ENCODE data around the gene AJAP1. TPM values are rescaled to one million over a fixed set of nuclear protein-coding genes. Genes with fewer than 3 reads are reported as not detected.

The AJAP1 gene
- total RNA-seq, 4 donors from 2014 or later: 0.12 to 0.81 (median 0.32) TPM

DNA sequence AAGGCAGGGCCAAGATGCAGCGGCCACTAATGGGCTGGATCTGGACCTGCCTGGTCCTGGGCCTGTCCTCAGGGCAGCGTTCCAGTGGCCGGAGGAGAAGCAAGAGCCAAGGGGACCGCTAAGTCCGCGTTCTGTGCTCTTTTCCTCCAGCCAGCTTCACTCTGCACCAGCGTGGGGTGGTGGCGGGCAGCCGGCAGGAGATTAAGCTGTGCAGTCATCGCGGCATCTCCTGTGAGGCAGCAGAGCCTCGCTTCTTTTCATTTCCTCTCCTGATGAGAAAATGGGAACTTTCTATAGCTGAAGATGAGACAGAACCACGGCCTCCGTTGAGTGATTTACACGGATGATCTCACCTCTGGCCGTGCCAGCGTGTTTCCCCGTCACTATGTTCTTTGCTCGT, 43.4 kb downstream of the AJAP1 start:
- Histone ChIP-seq H3K4me1 (no peaks in the 10 kb centered on the region), H3K4me3 (no peak overlapping the region), H3K27ac (no peak overlapping the region), H3K36me3 (no peaks in the 10 kb centered on the region), H3K27me3 (peaks cover 68% of the 10 kb centered on the region), H3K9me3 (peaks cover 0 to 11% (median 0%) of the 10 kb centered on the region in 3 donors)
- no peak for ATAC-seq
- TF ChIP-seq EP300 (IDR thresholded peaks at IDR 0.05): no peak
- TF ChIP-seq, protein P1, sequence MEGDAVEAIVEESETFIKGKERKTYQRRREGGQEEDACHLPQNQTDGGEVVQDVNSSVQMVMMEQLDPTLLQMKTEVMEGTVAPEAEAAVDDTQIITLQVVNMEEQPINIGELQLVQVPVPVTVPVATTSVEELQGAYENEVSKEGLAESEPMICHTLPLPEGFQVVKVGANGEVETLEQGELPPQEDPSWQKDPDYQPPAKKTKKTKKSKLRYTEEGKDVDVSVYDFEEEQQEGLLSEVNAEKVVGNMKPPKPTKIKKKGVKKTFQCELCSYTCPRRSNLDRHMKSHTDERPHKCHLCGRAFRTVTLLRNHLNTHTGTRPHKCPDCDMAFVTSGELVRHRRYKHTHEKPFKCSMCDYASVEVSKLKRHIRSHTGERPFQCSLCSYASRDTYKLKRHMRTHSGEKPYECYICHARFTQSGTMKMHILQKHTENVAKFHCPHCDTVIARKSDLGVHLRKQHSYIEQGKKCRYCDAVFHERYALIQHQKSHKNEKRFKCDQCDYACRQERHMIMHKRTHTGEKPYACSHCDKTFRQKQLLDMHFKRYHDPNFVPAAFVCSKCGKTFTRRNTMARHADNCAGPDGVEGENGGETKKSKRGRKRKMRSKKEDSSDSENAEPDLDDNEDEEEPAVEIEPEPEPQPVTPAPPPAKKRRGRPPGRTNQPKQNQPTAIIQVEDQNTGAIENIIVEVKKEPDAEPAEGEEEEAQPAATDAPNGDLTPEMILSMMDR (IDR thresholded peaks at IDR 0.05): no peak
- no peak for TF ChIP-seq POLR2A (IDR thresholded peaks at IDR 0.05)
- no peak for TF ChIP-seq POLR2AphosphoS5 (IDR thresholded peaks at IDR 0.05)
- 79 to 100% methylated on average over 2 to 8 of the region's 19 CpGs for WGBS, 2 donors (ENCODE audit: low coverage in 1 of 2)

DNA sequence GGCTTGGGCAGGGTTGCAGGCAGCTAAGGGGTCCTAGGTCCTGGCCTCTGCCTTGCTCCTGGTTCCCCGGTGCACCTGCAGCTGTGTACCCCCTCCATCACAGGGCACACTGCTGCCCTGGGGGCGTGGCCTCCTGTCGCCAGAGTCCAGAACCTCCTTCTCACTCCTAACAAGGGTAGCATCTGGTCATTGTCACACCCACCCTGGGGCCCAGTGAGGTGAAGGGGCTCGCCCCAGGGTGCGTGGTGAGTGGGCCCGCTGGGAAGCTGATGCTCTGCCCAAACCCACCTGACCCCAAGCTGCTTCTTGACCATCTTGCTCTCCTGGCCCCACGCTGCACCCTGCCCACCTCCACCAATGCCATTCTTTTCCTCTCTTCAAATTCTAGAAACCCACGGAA, 44.5 kb downstream of the AJAP1 start:
- Histone ChIP-seq H3K4me1 (no peaks in the 10 kb centered on the region), H3K9me3 (peaks cover 0 to 11% (median 0%) of the 10 kb centered on the region in 3 donors), H3K27ac (no peak overlapping the region), H3K4me3 (no peak overlapping the region), H3K36me3 (no peaks in the 10 kb centered on the region), H3K27me3 (peaks cover 71% of the 10 kb centered on the region)
- TF ChIP-seq POLR2A (IDR thresholded peaks at IDR 0.05): no peak
- TF ChIP-seq POLR2AphosphoS5 (IDR thresholded peaks at IDR 0.05): no peak
- ATAC-seq: no peak
- WGBS, 2 donors (ENCODE audit: low coverage in 1 of 2): 81% methylated on average over 3 to 5 of the region's 8 CpGs

DNA sequence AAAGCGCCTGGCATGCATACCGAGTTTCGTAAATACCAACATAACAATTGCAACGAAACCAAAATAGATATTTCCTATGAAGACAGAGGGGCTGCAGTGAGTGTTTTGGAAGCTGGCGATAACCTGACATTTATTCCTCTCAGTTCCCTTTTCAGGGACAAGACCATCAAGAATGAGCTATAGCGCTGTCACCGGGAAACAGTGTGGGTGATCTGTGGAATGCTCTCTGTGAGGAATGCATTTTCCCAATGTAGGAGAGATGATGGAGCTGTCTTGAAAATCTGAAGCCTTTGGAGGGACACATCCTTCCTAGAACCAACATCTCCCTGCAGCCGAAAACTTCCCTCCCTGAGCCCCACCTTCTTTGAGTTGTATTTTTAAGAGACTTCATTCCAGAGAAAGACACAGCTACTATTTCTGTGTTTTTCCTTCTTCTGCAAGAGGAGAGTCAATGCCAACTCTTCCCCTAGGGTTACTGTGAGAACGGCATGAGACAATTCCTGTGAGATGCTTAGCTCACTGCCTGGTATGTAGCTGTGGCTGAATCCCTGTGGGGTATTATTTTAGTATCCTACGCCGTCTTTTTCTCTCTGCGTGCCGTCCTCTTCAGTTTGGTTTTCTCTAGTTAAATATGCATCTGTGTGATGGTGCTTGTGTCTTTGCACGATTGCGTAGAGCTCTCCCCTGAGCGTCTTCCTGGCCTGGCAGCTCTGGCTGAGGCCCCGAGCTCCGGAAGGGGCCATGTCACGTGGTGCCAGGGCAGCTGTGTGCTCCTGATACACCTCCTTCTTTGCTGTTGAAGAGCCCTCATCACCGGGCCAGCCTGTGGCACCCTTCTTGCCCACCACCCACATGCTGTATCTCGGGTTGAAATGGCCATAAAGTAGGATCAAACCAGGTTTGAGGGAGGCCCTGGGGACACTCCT, 45.2 kb downstream of the AJAP1 start:
- peaks cover 67% of the 10 kb centered on the region for H3K27me3 ChIP-seq
- H3K9me3 ChIP-seq: peaks cover 0 to 11% (median 0%) of the 10 kb centered on the region in 3 donors
- TF ChIP-seq POLR2A (IDR thresholded peaks at IDR 0.05) (no peak), POLR2AphosphoS5 (IDR thresholded peaks at IDR 0.05) (no peak), EP300 (IDR thresholded peaks at IDR 0.05) (no peak)
- TF ChIP-seq, protein P1 (IDR thresholded peaks at IDR 0.05): no peak
- H3K36me3 ChIP-seq: no peaks in the 10 kb centered on the region
- 61 to 70% methylated on average over 10 to 14 of the region's 21 CpGs for WGBS, 2 donors (ENCODE audit: low coverage in 1 of 2)
- H3K4me3 ChIP-seq: no peak overlapping the region
- H3K27ac ChIP-seq: no peak overlapping the region
- no peak for ATAC-seq
- no peaks in the 10 kb centered on the region for H3K4me1 ChIP-seq

DNA sequence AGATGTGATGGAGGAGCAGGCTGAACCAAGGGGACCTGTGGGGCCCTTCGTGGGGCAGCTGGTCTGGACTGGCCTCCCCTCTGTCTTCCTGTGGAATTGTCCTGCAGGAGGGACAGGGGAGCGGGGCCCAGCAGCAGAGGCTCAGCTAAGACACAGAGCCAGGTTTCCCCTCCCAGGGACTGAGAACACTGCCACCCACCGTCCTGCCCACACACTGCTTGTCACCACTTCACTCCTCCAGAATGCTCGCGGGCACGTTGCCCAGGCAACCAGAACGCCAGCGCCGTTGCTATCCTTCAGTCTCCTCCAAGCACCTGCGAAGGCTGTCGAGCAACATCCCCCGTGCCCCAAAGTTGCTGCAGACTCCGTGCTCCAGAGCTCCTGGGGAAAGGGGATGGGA, 46.4 kb downstream of the AJAP1 start:
- no peak for ATAC-seq
- Histone ChIP-seq H3K36me3 (no peaks in the 10 kb centered on the region), H3K4me1 (no peaks in the 10 kb centered on the region), H3K27me3 (peaks cover 62% of the 10 kb centered on the region), H3K4me3 (no peak overlapping the region), H3K9me3 (peaks cover 0 to under 1% (median 0%) of the 10 kb centered on the region in 3 donors), H3K27ac (no peak overlapping the region)
- 60% methylated on average over 5 of the region's 13 CpGs; no CpG with 5 or more reads in 1 of the 2 donors for WGBS, 2 donors (ENCODE audit: low coverage in 1 of 2)
- TF ChIP-seq POLR2A (IDR thresholded peaks at IDR 0.05) (no peak), EP300 (IDR thresholded peaks at IDR 0.05) (no peak), POLR2AphosphoS5 (IDR thresholded peaks at IDR 0.05) (no peak)
- TF ChIP-seq, protein P1 (IDR thresholded peaks at IDR 0.05): no peak

DNA sequence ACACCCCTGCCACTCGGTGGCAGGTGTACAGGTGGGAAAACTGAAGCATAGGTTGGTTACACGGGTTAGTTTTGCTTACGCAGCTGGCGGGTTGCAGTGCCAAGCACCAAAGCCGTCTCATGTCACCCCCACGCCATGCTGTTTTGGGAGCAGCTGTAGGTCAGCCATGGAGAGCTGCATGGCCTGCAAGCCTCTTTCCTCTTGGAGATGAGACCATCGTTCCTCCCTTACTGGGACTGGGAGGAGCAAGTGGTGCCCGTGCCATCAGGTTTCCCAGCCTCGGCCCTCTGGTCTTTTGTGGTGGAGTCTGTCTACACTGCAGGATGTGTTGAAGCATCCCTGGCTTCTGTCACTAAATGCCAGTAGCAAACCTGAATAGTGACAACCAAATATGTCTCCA, 46.9 kb downstream of the AJAP1 start:
- TF ChIP-seq EP300 (IDR thresholded peaks at IDR 0.05) (no peak), POLR2AphosphoS5 (IDR thresholded peaks at IDR 0.05) (no peak), POLR2A (IDR thresholded peaks at IDR 0.05) (no peak)
- TF ChIP-seq, protein P1 (IDR thresholded peaks at IDR 0.05): no peak
- Histone ChIP-seq H3K4me1 (no peaks in the 10 kb centered on the region), H3K27me3 (peaks cover 63% of the 10 kb centered on the region), H3K4me3 (no peak overlapping the region), H3K36me3 (no peaks in the 10 kb centered on the region), H3K9me3 (no peaks in the 10 kb centered on the region), H3K27ac (no peak overlapping the region)
- WGBS, 2 donors (ENCODE audit: low coverage in 1 of 2): 0% methylated on average over 1 of the region's 9 CpGs; no CpG with 5 or more reads in 1 of the 2 donors
- no peak for ATAC-seq
